Hepatic stellate cell (primary cell): ENCODE results near the gene LHX2.
A peak's percentile ranks its signal among the peaks of the same experiment; 100 is the strongest.

Experiments
- DNase-seq: peaks from one replicate; pipeline ENCODE4 v3.0.0; 2011; ENCODE audit warnings: low spot score

The LHX2 gene

DNA sequence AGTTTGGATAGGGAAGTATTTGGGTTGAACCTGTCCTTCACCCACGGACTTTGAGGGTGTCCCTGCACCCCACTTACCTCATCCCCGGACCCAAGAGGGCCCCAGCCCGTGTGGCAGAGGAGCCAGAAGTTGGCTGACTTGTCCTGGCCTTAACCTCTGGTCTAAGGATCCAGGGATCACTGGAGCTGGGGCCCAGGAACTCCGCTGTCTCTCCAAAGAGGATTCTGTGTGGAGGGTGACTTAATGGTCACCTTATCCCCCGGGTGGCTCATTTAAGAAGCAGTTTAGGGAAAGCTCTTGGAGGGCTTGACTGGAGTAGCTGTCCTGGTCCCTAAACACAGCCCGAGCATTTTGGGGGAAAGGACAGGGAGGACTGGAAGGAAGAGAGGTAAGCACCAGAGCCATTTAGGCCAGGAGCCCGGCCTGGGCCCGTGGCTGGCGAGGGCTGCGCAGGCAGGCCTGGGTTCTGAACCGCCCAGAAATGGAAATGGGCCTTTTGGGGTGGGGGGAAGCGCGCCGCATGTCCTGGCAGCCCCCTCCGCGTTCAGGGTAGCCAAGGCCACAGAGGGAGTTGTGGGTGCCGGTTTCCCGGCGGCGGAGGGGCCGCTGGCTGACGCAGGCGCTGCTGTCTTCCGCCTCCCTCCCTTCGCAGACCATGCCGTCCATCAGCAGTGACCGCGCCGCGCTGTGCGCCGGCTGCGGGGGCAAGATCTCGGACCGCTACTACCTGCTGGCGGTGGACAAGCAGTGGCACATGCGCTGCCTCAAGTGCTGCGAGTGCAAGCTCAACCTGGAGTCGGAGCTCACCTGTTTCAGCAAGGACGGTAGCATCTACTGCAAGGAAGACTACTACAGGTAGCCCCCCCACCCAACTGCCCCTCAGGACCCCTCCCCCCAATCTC lies 2.0 kb downstream of the LHX2 start:
- DNase-seq: no peak

DNA sequence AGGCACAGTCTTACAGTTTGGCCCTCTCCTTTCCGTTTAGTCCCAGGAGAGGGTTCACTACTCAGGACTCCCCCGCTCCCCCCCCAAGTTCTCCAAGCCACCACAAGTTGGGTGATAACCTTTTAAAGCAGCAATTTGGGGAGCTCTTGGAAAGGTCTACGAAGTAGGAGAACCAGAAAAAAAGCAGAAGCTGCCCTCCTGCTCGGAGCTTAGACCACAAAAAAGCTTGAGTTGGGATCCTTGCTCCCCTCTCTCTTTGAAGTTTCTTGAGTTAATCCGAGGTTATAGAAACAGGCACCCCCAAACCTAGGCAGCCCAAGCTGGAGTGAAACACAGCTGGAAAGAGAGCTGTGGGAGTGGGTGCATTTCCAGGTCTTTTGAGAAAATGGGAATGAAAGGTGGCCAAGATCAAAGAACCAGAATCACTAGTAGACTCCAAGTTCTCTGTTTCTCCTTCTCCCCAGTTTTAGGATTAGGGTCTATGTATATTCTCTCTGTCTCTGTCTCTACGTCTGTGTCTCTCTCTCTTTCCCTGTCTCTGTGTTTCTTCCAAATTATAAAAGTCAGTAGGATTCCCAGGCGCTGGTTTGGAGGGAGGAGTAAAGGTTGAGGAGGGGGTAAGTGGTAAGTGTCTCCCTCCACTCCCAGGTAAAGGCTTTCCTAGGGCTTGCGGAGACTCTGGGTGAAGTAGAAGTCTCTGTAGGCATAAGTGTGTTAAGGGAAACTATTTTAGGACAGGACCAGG lies 2.8 kb downstream of the LHX2 start:
- DNase-seq: no peak

DNA sequence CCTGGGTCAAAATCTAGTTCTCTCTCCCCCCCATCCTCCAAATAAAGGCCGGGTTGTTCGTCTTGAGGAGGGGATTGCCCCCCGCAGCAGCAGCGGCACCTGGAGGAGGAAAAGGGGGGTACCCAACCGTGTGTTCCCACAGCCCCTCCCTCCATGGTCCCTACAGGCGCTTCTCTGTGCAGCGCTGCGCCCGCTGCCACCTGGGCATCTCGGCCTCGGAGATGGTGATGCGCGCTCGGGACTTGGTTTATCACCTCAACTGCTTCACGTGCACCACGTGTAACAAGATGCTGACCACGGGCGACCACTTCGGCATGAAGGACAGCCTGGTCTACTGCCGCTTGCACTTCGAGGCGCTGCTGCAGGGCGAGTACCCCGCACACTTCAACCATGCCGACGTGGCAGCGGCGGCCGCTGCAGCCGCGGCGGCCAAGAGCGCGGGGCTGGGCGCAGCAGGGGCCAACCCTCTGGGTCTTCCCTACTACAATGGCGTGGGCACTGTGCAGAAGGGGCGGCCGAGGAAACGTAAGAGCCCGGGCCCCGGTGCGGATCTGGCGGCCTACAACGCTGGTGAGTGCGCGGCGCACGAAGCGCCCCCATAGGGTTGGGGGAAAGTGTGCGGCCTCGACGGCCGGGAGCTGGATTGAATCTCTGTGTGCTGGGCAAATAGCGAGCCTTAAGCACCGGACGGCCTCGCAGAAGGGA lies 3.5 kb downstream of the LHX2 start:
- DNase-seq: no peak

DNA sequence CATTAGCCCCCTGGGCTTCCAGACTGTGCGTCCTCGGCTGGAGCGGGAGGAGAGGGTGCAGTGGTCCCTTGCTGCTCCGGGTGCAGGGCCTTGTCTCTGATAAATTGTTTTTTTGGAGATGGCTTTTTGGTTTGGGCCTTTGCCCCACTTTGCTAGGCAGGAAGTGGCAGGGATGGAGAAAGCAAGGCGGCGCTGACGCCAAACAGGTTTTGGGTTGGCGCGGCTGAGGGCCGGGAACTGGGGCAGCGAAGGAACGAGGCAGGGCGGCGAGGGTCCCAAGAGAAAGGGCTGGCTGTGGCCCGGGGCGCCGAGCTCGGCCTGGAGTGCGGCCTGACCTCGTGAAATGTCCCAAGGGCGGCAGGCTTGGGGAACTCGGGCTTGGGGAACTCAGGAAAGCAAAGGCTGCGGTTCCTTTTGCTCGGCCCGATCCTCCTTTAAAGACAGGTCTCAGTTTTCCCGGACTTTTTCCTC lies 4.1 kb downstream of the LHX2 start:
- DNase-seq: no peak

DNA sequence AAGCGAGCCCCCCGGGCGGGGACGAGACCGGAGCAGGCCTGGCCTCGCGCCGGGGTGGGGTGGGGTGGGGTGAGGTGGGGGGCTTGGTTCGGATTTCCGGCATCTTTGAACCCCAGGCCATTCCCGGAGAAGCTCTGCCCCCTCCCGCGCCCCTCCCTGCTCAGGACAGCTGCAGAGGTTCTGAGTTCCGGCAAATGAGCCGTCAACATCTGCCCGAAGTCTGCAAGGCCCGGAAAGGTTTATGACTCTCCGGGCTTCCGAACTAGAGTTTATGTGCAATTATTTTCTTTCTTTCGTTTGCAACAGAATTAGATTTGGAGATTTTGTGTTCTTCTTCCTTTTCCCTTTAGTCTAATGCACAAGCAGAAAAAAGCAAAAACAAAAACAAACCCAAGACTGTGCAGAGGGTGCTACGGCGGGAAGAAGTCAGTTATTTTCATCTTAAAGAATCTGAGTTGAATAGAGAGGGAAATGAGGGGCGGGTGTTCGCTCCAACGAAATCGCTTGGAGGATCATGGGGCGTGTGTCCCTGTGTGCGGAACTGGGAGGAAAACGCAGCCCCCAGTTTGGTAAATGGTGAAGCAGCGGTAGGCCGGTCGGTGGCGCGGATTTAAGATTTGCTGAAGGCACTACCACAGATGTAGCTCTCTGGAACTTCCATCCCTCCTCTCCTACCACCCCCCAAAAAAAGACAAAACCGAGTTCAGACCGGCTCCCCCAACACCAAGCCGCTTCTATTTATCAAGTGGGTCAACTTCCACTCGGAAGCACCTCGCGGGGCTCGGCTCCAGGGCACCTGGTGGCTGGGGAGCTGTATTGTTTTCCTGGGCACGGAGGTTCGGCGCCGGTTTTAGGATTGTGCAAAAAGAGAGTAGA lies 4.8 kb downstream of the LHX2 start:
- DNase-seq: no peak

DNA sequence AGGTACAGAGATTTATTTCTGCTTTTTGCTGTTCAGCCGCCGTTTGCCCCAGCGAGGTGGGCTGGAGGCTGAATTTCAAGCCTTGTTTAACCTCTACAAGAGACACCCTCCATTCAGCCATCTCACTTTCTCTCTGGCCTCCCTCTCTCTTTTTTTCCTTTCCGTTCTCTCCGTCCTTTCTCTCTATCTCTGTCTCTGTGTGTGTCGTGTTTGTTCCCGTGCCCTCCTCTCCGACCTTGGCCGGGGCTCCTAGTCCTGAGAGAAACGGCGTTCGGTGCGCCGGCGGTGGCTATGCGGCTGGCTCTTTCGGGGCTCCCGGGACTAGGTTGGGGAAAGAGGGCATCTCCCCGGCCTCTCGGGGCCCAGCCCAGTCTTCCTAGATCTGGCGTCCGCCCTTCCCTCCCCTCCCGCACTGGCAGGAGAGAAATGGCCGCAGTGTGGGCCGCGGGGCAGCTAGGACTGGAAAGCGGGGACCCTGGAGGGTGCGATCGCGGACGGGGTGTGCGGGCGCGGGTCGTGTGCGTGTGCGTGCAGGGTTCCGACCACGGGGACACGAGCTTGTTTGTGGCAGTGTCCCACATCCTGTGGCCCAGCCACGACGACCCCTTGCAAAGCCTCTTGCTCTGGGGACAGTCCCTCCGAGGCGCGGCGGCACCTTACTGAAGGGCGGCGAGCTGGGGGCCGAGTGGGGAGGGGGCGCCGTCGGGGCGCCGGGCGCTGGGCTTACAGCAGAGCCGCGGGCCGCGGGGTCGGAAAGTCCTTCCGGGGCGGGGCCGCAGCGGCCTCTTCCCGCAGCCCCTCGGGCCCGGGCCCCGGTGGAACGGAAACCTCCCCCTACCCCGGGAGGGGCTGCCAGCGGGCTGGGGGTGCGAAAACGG lies 5.7 kb downstream of the LHX2 start:
- no peak for DNase-seq

DNA sequence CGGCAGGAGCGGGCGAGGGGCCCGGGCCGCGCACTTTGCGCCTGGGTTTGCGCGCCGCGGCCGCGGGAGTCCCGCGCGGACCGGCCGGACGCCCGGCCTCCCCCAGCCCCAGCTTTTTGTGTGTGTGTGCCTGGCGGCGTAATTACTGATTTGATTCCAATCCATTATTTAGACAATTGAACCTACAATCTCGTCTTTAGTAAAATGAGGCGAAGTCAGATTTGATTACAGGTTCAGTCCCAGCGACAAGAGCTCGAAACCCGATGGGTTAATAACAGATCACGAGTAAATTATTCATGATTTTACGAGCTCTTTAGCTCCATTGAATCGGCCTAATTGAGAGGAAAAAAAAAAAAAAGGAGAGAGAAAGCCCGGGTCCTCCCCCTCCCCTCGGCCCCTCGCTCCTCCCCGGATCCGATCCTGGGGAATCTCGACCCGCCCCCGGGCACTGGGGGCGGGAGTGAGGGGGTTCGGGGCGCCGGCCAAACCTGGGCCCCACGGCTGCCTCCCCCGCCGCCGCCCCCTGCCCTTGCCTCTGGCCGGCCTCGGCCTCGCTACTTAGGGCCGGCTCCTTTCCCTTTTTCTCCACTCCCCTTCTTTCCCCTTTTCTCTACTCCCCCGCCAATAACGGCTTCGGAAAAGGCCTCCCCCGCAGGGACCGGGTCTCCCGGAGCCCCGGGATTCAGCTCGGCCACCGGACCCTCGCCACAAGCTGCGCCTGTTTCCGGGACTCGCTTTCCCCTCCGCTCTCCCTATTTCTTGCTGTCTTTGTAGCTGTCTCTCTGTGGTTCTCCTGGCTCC lies 6.6 kb downstream of the LHX2 start:
- DNase-seq: no peak

DNA sequence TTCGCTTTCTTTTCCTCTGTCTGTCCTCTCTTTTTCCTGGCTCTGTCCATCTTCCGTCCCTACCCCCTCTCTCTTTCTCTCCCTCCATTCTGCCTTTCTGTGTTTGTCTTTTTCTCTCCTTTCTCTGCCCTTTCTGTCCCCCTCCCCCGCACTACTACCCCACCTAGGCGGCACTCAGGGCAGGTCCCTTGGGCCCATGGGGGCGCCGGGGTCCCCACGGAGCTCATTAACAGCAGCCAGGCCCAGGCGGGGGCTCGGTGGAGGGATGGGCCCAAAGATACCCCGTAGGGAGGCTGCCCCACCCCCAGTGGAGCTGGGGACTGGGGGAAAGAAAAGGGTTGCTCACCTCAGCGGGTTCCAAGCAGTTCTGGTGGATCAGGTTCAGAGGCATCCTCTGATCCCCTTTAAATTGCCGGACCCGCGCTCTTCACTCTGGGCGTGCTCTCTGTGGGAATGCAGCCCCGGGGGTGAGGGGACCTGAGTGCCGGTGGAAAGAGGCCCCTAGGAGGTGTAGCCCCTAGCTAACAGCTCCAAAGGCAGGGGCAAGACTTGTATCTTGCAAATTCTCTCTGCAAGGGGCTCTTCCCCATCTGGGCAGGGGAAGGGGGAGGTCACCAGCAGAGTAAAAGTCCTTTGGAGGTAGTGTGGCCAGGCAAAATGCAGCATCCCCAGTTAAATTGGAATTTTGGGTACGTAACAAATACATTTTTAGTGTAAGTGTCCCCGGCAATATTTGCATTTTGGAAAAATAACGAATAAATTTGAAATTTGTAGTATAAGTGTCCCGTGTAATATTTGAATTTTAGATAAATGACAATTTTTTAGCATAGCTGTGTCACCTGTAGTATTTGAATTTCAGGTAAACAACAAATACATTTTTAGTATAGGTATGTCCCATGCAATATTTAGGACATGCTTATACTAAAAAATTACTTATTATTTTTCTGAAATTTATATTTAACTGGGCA lies 7.4 kb downstream of the LHX2 start:
- DNase-seq: no peak

DNA sequence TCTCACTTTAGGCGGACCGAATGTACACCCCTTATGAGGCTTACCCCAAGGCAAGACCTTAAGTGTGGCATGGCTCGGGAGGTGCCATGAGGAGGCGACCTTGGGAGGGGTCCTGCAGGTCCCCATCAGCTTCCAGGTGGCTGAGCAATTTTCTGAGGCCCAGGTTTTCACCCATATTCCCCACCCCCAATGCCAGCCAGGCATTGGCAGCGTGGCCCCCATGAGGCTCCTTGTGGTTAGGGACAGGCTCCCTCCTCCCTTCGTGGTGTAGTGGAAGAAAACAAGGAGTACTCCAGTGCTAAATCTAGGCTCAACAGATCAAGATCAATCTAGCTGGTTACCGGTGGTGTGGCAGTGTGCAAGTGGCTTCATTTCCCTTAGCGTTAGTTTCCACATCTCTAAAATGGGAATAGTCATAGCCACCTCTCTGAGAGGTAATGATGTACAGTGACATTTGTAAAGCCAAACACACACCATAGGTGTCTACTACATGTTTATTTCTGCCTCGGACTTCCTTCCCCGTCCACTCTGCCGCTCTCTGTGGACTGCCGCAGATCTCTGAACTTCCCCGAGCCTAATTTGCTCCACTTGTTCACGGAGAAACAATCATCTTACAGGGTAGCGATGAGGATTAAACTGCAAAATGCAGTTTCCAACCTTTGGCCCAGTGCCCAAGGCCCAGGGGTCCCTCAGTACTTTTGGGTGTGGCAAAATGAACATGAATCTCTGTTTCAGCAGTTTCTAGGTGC lies 8.4 kb downstream of the LHX2 start:
- DNase-seq: no peak

DNA sequence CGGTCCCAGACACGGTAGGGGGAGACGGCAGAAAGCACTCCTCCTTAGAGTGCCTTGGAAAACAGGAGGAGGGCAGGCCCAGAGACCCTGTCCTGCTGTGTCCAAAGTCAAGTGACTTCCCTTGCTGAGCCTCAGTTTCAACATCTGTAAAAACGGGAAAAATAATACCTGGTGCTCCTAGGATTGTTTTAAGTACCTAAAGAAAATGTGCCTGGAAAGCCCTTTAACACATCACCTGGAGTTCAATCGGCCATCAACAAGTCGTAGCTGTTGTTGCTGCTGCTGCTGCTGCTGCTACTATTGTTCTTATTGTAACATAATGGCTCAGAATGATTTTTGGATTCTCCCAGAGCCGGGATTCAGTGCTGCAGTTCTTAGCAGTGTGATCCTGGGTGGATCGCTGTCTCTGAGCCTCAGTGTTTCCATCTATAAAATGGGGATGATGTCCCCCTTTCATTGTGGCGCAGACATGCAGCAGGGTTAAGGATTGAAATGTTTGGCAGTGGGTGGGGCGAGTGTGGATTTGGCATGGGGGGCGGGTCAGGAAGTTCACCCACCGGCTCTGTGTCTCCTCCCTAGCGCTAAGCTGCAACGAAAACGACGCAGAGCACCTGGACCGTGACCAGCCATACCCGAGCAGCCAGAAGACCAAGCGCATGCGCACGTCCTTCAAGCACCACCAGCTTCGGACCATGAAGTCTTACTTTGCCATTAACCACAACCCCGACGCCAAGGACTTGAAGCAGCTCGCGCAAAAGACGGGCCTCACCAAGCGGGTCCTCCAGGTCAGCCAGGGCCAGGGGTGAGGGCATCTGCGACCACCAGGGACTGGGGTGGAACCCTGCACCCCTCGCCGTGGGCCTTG lies 9.2 kb downstream of the LHX2 start:
- no peak for DNase-seq

DNA sequence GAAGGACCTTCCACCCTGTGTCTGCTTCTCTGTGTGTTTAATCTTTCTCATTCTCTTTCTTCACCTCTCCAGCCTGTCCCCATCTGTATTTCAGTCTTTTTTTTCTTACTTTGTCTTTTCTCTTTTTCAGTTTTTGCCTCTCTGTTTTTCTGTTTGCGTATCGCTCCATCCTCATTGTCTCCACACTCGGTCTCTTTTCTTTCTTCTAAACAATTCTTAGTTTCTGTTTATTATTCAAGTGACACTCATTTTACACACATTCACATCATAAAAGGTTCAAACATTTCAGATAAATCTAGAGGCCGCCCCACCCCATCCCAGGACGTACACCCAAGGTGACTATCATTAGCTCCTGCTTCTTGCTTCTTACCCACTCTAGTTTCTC lies 9.8 kb downstream of the LHX2 start:
- DNase-seq: no peak

DNA sequence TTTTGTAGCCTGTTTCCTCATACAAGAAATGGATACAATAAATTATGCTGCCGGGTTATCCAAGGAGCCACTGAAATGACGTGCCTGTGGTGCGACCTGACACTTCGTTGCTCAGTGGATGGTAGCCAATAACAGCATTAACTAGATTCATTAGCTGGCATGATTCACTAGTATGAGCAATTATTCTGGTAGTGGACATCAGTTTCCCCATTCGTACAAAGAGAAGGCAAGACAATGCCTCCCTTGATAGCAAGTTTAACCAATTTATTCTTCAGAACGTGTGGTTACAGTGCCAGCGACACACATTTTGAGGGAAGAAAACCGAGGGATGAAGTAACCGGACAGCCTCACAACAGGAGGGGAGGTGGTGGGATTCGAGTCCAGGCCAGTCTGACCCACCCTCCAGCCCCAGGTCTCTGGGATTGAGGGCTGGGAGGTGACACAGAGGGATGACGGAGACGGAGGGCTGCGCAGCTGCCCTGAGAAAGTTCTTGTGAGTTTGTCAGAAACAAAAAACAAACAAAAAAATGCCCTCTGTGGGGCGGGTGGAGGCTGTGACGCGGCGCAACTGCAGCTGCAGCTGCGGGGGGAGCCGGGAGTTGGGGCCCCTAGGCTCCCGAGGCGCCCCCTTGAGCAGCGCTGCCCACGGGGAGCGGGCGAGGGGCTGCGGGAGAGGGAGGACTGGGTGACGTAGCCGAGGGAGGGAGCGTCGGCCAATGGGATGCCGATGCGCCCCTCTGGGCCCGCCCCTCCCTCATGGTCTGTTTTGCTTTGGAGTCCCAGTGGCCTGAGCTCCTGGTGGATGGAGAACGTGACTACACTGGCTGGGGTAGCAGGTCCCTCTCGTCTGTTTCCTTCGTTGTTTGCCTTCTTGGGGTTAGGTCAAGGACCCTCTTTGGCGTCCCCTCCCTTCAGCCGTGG lies 10.9 kb downstream of the LHX2 start:
- DNase-seq: no peak

DNA sequence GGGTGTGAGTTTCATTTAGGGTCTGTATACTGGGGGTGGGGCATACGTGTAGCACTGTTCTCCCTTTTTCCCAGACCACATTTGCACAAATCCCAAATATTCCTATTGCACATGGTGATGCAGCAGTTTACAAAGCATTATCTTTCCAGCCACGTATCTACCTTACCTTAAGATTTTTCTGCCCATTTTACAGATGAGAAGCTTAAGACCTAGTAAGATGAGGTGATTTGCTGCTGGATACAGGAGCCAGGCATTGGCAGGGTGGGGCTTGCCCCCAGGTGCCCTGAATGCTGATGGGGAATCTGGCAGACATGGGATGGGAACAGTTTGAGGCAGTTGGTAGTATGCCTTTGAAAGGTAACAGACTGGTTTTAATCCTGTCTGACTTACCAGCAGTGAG lies 12.5 kb downstream of the LHX2 start:
- DNase-seq: no peak

DNA sequence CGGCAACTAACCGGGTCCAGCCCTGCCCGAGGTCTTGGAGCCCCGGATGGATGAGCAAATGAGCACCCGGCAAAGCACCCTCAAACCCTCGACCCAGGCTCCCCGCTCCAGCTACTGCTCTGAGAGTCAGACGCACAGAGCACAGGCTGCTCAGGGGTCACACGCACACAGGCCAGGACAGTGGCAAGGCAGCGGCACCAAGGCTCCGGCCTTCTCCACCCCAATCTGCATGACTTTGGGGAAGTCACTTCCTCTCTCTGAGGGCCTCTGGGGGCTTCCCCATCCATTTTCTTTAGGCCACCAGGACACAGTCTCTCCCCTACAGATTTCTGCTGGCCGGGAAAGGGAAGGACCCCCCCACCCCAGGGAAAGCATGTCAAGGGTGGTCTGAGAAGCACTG lies 18.0 kb downstream of the LHX2 start:
- no peak for DNase-seq

DNA sequence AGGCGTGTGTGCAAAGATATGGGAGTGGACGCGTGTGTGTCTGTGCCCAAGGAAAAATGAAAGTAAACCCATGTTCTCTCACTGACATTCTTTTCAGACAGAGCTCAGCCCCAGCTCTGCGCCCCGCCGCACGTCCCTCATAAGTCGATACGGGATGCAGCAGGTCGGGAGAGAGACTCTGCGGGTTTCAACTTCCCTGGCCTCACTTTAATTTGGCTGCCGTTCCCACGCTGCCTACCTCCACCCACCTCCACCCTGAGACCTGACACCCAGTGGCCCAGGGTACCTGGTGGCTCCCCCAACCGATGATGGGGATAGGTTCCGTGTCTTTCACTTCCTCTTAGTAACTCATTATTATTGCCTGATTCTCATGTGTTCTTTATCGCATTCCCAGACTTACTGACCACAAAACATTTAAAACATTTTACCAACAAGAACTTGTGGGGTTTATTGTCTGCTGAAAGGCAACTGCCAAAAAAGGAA lies 19.4 kb downstream of the LHX2 start:
- DNase-seq: peak; percentile 79

DNA sequence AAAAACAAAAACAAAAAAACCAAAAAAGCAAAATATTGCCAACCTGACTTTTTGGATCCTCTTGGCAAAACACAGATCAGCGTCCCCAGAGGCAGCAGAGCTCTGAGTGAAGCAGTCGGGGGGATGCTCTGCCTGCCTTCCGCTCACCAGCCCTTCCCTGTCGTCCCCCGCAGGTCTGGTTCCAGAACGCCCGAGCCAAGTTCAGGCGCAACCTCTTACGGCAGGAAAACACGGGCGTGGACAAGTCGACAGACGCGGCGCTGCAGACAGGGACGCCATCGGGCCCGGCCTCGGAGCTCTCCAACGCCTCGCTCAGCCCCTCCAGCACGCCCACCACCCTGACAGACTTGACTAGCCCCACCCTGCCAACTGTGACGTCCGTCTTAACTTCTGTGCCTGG lies 20.7 kb downstream of the LHX2 start:
- no peak for DNase-seq
